GM12878 (cell line): ENCODE results near the gene PTGR3. TPM values are rescaled to one million over a fixed set of nuclear protein-coding genes. Genes with fewer than 3 reads are reported as not detected.

Source experiments
- ATAC-seq: fragments of 200-7000 bp; cut with Tn5 transposase; 3 replicates; pipeline ENCODE4 v1.9.1; 2020; ENCODE audit warnings: mild to moderate bottlenecking, moderate library complexity
- BruUV-seq: library from RNA; stranded (reverse); fragments of 400-500 nt; replicated peaks from 2 replicates; lab custom pipeline; 2021; lab: Mats Ljungman, UMichigan
- CTCF ChIA-PET: fragments of 300-600 bp; sonication (Branson Sonifier 250); formaldehyde crosslinking; extraction: SDS; loops from one replicate; lab custom pipeline; 2021; ENCODE audit warnings: inconsistent platforms; lab: Yijun Ruan, JAX
- POLR2A ChIA-PET: fragments of 350-600 bp; formaldehyde crosslinking; extraction: SDS; loops from one replicate; lab custom pipeline; 2021; ENCODE audit warnings: inconsistent platforms; lab: Charles Lee
- RAD21 ChIA-PET: fragments of 300-600 bp; sonication (Branson Sonifier 250); formaldehyde crosslinking; loops from one replicate; lab custom pipeline; 2023; ENCODE audit warnings: antibody characterized with exemption; ENCODE audit not compliant: unreplicated experiment; lab: Charles Lee
- SMC1A ChIA-PET: fragments of 300-600 bp; sonication (Branson Sonifier 250); formaldehyde crosslinking; loops from one replicate; lab custom pipeline; 2023; ENCODE audit not compliant: unreplicated experiment, uncharacterized antibody; lab: Charles Lee
- DNase-seq: peaks from one replicate; pipeline ENCODE4 v3.0.0-alpha.2; 2011; ENCODE audit warnings: low read depth, low spot score
- FAIRE-seq: peaks from 3 replicates; lab custom pipeline; 2011; peaks lifted over from hg19 to GRCh38; lab: Jason Lieb, UNC
- H2AFZ ChIP-seq: 2 replicates; pipeline ENCODE4 v1.6.0; 2011; ENCODE audit warnings: low read depth, low read length, control low read depth; ENCODE audit not compliant: control insufficient read depth
- H3K27ac ChIP-seq: 2 replicates; pipeline ENCODE4 v1.5.1; 2011; ENCODE audit warnings: control low read depth; ENCODE audit not compliant: control insufficient read depth, insufficient read depth
- H3K27me3 ChIP-seq, 2 experiments: replicated peaks in 1 of 2; 2 replicates each; pipeline versions ENCODE4 v1.6.0 to v1.6.1; 2011; ENCODE audit warnings: low read length in 1 of 2; ENCODE audit not compliant: control insufficient read depth in 2 of 2, insufficient read depth in 2 of 2
- H3K36me3 ChIP-seq, 2 experiments: 2 replicates each; pipeline ENCODE4 v1.5.1; 2011; ENCODE audit warnings: low read length in 1 of 2; ENCODE audit not compliant: control insufficient read depth in 2 of 2, insufficient read depth in 2 of 2
- H3K4me1 ChIP-seq: 2 replicates; pipeline ENCODE4 v1.6.1; 2011; ENCODE audit warnings: mild to moderate bottlenecking, low read length, moderate library complexity, mixed read lengths; ENCODE audit not compliant: control insufficient read depth, insufficient read depth
- H3K4me2 ChIP-seq: 2 replicates; pipeline ENCODE4 v1.6.0; 2011; ENCODE audit warnings: control low read depth; ENCODE audit not compliant: control insufficient read depth, insufficient read depth
- H3K4me3 ChIP-seq: fragments of 200-600 bp; sonication (generic); 2 replicates; pipeline ENCODE4 v1.5.1; 2016
- H3K79me2 ChIP-seq: 2 replicates; pipeline ENCODE4 v1.6.0; 2011; ENCODE audit warnings: low read length; ENCODE audit not compliant: control insufficient read depth, insufficient read depth
- H3K9ac ChIP-seq: 2 replicates; pipeline ENCODE4 v1.8.0; 2011; ENCODE audit warnings: low read length, control low read depth, mixed read lengths; ENCODE audit not compliant: control insufficient read depth, insufficient read depth
- H3K9me3 ChIP-seq: replicated peaks from 3 replicates; pipeline ENCODE4 v1.5.1; 2011; ENCODE audit warnings: mild to moderate bottlenecking, low read length; ENCODE audit not compliant: control insufficient read depth, insufficient read depth
- H4K20me1 ChIP-seq: 2 replicates; pipeline ENCODE4 v1.6.0; 2011; ENCODE audit not compliant: control insufficient read depth, insufficient read depth
- ASH2L ChIP-seq: fragments of 300-600, 200-600 bp; sonication (generic); IDR thresholded peaks from 2 replicates; pipeline ENCODE4 v1.6.1; 2017; ENCODE audit warnings: low read depth, mild to moderate bottlenecking, borderline replicate concordance
- BCL3 ChIP-seq: IDR thresholded peaks from 2 replicates; pipeline ENCODE4 v1.6.1; 2011; ENCODE audit warnings: borderline replicate concordance, low read depth, mild to moderate bottlenecking, moderate library complexity, low read length; ENCODE audit not compliant: insufficient read depth, poor library complexity, severe bottlenecking
- CBX3 ChIP-seq: fragments of 200-600 bp; sonication (generic); IDR thresholded peaks from 2 replicates; pipeline ENCODE4 v1.6.1; 2016; ENCODE audit warnings: low read depth, borderline replicate concordance
- EGR1 ChIP-seq, 2 experiments: IDR thresholded peaks; 1 replicate in 1 of 2; 2 replicates in 1 of 2; pipeline ENCODE4 v1.6.1; 2011 to 2012; ENCODE audit warnings: low read depth in 2 of 2, low read length in 2 of 2, borderline replicate concordance in 1 of 2, mild to moderate bottlenecking in 1 of 2, moderate library complexity in 1 of 2
- POLR2A ChIP-seq: IDR thresholded peaks from 2 replicates; pipeline ENCODE4 v1.6.1; 2011; ENCODE audit warnings: low read depth, mild to moderate bottlenecking, low read length
- RAD51 ChIP-seq: fragments of 450-650 bp; IDR thresholded peaks from 2 replicates; pipeline ENCODE4 v1.6.1; 2016; ENCODE audit warnings: moderate library complexity, mild to moderate bottlenecking, inconsistent platforms
- RELA ChIP-seq: fragments of 450-650 bp; IDR thresholded peaks from 2 replicates; pipeline ENCODE4 v1.8.0; 2014; ENCODE audit warnings: borderline replicate concordance; ENCODE audit not compliant: partially characterized antibody
- SMAD5 ChIP-seq: IDR thresholded peaks from 2 replicates; pipeline ENCODE4 v1.6.1; 2016; ENCODE audit warnings: antibody characterized with exemption, low read depth
- WRNIP1 ChIP-seq: IDR thresholded peaks from 2 replicates; pipeline ENCODE4 v1.6.1; 2011; ENCODE audit warnings: low read depth, low read length, improper control_type of control experiment, borderline replicate concordance
- ZBTB4 ChIP-seq: fragments of 450-650 bp; formaldehyde crosslinking; IDR thresholded peaks from 2 replicates; pipeline ENCODE4 v1.4.0; 2022; ENCODE audit warnings: mild to moderate bottlenecking, moderate library complexity
- ZNF217 ChIP-seq: fragments of 450-650 bp; IDR thresholded peaks from 2 replicates; pipeline ENCODE4 v1.6.1; 2017; ENCODE audit warnings: antibody characterized with exemption, mild to moderate bottlenecking
- ZNF274 ChIP-seq: IDR thresholded peaks from one replicate; pipeline ENCODE4 v1.8.0; 2011; ENCODE audit not compliant: insufficient read length, insufficient read depth
- ZSCAN29 ChIP-seq: fragments of 450-650 bp; IDR thresholded peaks from 2 replicates; pipeline ENCODE4 v1.6.1; 2017; ENCODE audit warnings: mild to moderate bottlenecking, moderate library complexity
- WGBS: methylation state at CpG from one replicate; pipeline ENCODE4 v1.1.6; 2016; ENCODE audit warnings: low lambda C conversion rate; ENCODE audit not compliant: insufficient replicate concordance, insufficient coverage; ENCODE audit errors: missing lambda C conversion rate; 5-methylcytosine and 5-hydroxymethylcytosine counted together
- in situ Hi-C: fragments of 300-500 bp; cut with MboI; formaldehyde crosslinking; loops from 9 replicates; pipeline ENCODE4 v1.14.3; 2018; ENCODE audit warnings: mixed read lengths
- intact Hi-C: fragments of 100-400 bp; cut with micrococcal nuclease; formaldehyde crosslinking; loops from one replicate; pipeline ENCODE4 v1.14.2; 2022; ENCODE audit not compliant: unreplicated experiment
- polyA plus RNA-seq, 11 experiments: library from polyadenylated mRNA; depleted of rRNA in 4 of 11; unstranded in 6 of 11; stranded (reverse) in 5 of 11; fragments of >200 nt; fragmentation: Nextera tagmentation in 4 of 11; fragmentation: Illumina TruSeq in 1 of 11; extraction: Ambion mirVana in 4 of 11; extraction: Trizol in 1 of 11; gene quantifications; 1 replicate in 1 of 11; 2 replicates in 10 of 11; pipeline versions ENCODE4 v1.2.1 to v1.2.3, GENCODE V29; 2011 to 2016; ENCODE audit warnings: inconsistent platforms in 2 of 11, missing spikeins in 2 of 11, low read depth in 1 of 11
- total RNA-seq, 4 experiments: library from RNA; depleted of rRNA in 3 of 4; stranded (reverse); fragments of >200 nt in 3 of 4; fragmentation: Illumina TruSeq in 1 of 4; extraction: Trizol in 1 of 4; gene quantifications; 2 replicates each; pipeline versions ENCODE4 v1.2.1 to v1.2.3, GENCODE V29; 2013 to 2021
- TF ChIP-seq, protein P1 (sequence below): IDR thresholded peaks from 2 replicates; pipeline ENCODE4 v1.6.1; 2012; ENCODE audit warnings: low read depth, low read length, improper control_type of control experiment

The PTGR3 gene
- total and polyA plus RNA-seq, 10 of the 15 experiments (the other 5 are each of a cell fraction or from before 2014, with no cell fraction given), result 6.2 to 69.8 (median 21.9) TPM

GRCh38 chr18:75199327-75199726, 9.6 kb downstream of the PTGR3 start:
- H3K27me3 ChIP-seq, result no peaks in the 10 kb centered on the region
- no peak overlapping the region for H3K4me3 ChIP-seq
- H3K36me3 ChIP-seq, result peaks cover 5 to 10% of the 10 kb centered on the region in 2 experiments
- H3K4me1 ChIP-seq, result no peaks in the 10 kb centered on the region
- ChIA-PET RAD21 (no interaction called here), CTCF (no interaction called here), SMC1A (interaction anchor here (2.1 kb wide), 1 partner anchor 10 kb away, joined by 7 read pairs; no protein-coding TSS in a partner anchor), POLR2A (no interaction called here)
- FAIRE-seq (no peak), DNase-seq (no peak), ATAC-seq (no peak)
- H2AFZ ChIP-seq, result no peak overlapping the region
- WGBS, result 87% methylated on average over 4 of the region's 4 CpGs
- no peaks in the 10 kb centered on the region for H4K20me1 ChIP-seq
- BruUV-seq, result no TSS peak
- intact Hi-C loops, result no loop called here
- H3K27ac ChIP-seq, result no peak overlapping the region
- TF ChIP-seq SMAD5, result no peak
- no peak for TF ChIP-seq ASH2L
- no peak for TF ChIP-seq ZBTB4 (CRISPR knock-in tag)
- no peak for TF ChIP-seq RAD51
- no peak for TF ChIP-seq CBX3
- TF ChIP-seq, protein P1, sequence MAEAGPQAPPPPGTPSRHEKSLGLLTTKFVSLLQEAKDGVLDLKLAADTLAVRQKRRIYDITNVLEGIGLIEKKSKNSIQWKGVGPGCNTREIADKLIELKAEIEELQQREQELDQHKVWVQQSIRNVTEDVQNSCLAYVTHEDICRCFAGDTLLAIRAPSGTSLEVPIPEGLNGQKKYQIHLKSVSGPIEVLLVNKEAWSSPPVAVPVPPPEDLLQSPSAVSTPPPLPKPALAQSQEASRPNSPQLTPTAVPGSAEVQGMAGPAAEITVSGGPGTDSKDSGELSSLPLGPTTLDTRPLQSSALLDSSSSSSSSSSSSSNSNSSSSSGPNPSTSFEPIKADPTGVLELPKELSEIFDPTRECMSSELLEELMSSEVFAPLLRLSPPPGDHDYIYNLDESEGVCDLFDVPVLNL, result no peak
- no peak for TF ChIP-seq WRNIP1
- no peak for TF ChIP-seq BCL3
- no peak for TF ChIP-seq ZNF274
- TF ChIP-seq EGR1 (IDR thresholded peaks at IDR 0.05; ENCODE audit: borderline replicate concordance in 1 of 2, low read depth in 2 of 2, low read length in 2 of 2), result no peak
- no peak for TF ChIP-seq POLR2A
- TF ChIP-seq ZNF217, result no peak
- no peak for TF ChIP-seq RELA
- TF ChIP-seq ZSCAN29, result no peak
- in situ Hi-C loops, result no loop called here
- no peaks in the 10 kb centered on the region for H3K9me3 ChIP-seq
- no peak overlapping the region for H3K4me2 ChIP-seq
- H3K79me2 ChIP-seq, result peaks cover 5% of the 10 kb centered on the region
- H3K9ac ChIP-seq, result no peak overlapping the region
